ENCODE results near the gene HSPA14. TPM values are rescaled to one million over a fixed set of nuclear protein-coding genes. Genes with fewer than 3 reads are reported as not detected.
"Not testable (repeated sequence)": the region's sequence is repeated elsewhere in the genome, so short reads cannot be mapped to it uniquely, and the experiment has no call there.

The HSPA14 gene
- total RNA-seq, 1 donor from 2014 or later: 7.6 TPM

GRCh38 chr10:14826076-14826829 is 11.9 kb upstream of the HSPA14 start:
- intact Hi-C loops (cut with DNase I): no loop called here
- no peak for DNase-seq (ENCODE audit: missing footprints)
- no peak for ATAC-seq

DNA sequence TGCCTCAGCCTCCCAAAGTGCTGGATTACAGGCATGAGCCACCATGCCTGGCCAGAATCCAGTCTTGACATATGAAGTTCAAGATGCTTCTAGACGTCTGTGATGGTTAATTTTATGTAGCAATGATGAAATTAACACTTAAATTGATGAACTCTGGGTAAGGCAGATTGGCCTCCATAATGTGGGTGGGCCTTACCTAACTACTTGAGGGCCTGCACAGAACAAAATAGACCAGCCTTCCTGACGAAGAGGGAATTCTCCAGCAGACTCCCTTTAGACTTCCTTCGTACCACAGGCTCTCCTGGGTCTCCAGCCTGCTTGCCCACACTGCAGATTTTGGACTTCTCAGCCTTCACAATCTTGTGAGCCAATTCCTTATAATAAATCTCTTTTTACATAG is 5.0 kb upstream of the HSPA14 start:
- intact Hi-C loops (cut with DNase I): loop anchor here (10.0 kb wide), 1 partner anchor 272 kb away; no protein-coding TSS in a partner anchor
- no peak for DNase-seq (ENCODE audit: missing footprints)
- ATAC-seq: no peak

DNA sequence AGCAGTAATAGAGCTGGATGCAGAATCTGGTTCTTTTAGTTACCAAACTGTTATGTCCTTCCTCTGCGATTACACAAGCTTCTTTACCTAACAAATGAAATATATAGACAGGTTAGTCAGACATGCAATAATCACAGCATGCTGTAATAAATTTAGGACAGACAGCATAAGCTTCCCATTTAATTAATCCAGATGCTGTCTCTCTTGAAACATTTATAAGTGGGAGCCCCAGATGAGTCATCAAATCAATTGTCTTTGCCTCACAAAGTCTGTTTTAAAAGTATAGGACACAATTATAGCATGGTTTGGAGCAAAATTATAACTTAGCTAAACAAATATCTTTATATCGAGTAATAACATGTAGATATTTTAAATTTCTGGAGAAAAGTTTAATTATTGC is 1.9 kb upstream of the HSPA14 start:
- ATAC-seq: no peak
- intact Hi-C loops (cut with DNase I): loop anchor here (5.0 to 10.0 kb wide), 3 partner anchors 41 to 269 kb away; partner anchors contain the start of gene SUV39H2
- DNase-seq (ENCODE audit: missing footprints): no peak

- DNase-seq (ENCODE audit: missing footprints) (no peak), ATAC-seq (no peak)
- intact Hi-C loops (cut with DNase I): loop anchor here (5.0 to 10.0 kb wide), 3 partner anchors 40 to 268 kb away; partner anchors contain the start of gene SUV39H2
Measured at GRCh38 chr10:14837003-14837756, 926 bp upstream of the HSPA14 start.

DNA sequence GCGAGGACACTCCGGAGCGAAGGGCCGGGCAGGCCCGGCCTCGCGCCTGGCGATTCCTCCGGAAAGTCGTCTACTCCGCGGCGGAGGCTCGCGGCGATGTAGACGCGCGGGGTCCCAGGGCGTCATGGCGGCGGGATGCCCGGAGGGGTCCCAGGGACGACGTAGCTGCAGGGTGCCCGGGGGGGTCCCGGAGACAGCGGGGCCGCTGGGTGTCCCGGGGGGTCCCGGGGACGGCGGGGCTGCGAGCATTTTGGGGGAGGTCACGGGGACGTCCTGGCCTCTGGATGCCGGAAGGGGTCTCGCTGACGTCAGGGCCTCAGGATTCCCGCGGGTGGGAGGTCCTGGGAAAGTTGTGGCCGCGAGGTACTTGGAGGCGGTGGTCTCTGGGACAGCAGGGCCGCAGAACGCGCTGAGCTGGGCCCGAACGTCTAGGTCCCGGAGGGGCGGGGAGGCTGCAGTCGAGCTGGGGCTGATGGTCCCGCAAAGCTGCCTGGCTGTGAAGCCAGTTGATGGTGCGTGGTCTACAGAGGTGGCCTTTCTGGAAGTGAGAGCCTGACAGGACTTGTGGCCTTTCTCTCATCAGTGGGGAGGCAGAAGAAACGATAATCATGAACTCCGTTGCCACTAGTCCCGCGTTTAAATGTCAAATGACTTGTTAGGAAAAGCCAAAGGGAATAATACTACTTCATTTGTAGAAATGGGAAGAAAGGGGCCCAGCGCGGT is 637 bp downstream of the HSPA14 start:
- intact Hi-C loops (cut with DNase I): loop anchor here (2.0 to 10.0 kb wide), 4 partner anchors 39 to 266 kb away; partner anchors contain the start of genes MEIG1 and SUV39H2
- no peak for ATAC-seq

GRCh38 chr10:14839305-14839695 is 1.2 kb downstream of the HSPA14 start:
- intact Hi-C loops (cut with DNase I): loop anchor here (2.0 to 10.0 kb wide), 4 partner anchors 38 to 266 kb away; partner anchors contain the start of genes MEIG1 and SUV39H2
- ATAC-seq: no peak
- peak; percentile 67 for DNase-seq (ENCODE audit: missing footprints)

More for the DNA sequence above, 637 bp downstream of the HSPA14 start:
- DNase-seq (ENCODE audit: missing footprints): peak; percentile 69

GRCh38 chr10:14840178-14840577 is 2.1 kb downstream of the HSPA14 start:
- ATAC-seq (no peak), DNase-seq (ENCODE audit: missing footprints) (no peak)
- intact Hi-C loops (cut with DNase I): no loop called here

DNA sequence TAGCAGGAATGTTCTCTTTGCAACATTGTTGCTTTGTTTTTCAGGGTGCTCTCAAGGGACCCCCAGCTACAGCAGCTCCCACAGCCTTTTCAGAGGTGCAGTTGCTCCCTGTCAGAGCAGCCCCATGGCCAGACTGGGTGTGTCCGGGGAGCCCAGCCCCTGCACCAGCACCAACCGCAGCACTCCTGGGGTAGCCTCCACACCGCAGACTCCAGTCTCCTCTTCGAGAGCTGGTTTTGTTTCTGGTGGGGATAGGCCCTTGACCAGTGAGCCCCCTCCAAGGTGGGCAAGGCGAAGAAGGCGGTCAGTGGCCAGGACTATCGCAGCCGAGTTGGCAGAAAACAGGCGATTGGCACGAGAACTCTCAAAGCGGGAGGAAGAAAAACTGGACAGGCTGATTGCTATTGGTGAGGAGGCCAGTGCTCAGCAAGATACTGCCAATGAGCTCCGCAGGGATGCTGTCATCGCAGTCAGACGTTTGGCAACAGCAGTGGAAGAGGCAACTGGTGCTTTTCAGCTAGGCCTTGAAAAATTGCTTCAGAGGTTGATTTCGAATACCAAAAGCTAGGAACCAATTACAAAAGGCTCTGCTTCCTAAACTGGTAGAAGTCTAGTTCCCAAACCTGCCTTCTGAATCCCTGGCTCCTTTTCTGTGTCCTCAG is 5.4 kb downstream of the HSPA14 start:
- DNase-seq (ENCODE audit: missing footprints) (peak; percentile 51), ATAC-seq (no peak)
- intact Hi-C loops (cut with DNase I): no loop called here

- intact Hi-C loops (cut with DNase I): no loop called here
- no peak for ATAC-seq
- no peak for DNase-seq (ENCODE audit: missing footprints)
Measured at GRCh38 chr10:14844948-14845347, 6.8 kb downstream of the HSPA14 start.

DNA sequence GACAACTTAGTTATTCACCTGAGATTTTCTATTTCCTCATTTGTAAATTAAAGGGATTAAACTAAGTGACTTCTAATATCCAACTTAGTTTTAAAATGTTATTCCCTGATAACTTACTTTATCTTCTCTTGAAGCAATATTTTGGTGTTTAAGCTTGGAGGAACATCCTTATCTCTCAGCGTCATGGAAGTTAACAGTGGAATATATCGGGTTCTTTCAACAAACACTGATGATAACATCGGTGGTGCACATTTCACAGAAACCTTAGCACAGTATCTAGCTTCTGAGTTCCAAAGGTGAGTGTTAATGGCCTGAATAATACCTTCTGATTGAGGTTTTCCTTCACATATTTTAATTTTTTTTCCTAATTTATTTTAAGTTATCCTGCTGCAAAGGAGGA is 14.1 kb downstream of the HSPA14 start:
- intact Hi-C loops (cut with DNase I): no loop called here
- no peak for DNase-seq (ENCODE audit: missing footprints)
- ATAC-seq: no peak

GRCh38 chr10:14855453-14855852 is 17.3 kb downstream of the HSPA14 start:
- no peak for ATAC-seq
- DNase-seq (ENCODE audit: missing footprints): no peak
- intact Hi-C loops (cut with DNase I): no loop called here

GRCh38 chr10:14858338-14858960 is 20.3 kb downstream of the HSPA14 start:
- intact Hi-C loops (cut with DNase I): no loop called here

GRCh38 chr10:14859043-14859442 is 20.9 kb downstream of the HSPA14 start:
- DNase-seq (ENCODE audit: missing footprints): no peak
- ATAC-seq: no peak
- intact Hi-C loops (cut with DNase I): no loop called here

More at GRCh38 chr10:14858338-14858960, 20.3 kb downstream of the HSPA14 start:
- DNase-seq (ENCODE audit: missing footprints): no peak
- ATAC-seq: no peak

DNA sequence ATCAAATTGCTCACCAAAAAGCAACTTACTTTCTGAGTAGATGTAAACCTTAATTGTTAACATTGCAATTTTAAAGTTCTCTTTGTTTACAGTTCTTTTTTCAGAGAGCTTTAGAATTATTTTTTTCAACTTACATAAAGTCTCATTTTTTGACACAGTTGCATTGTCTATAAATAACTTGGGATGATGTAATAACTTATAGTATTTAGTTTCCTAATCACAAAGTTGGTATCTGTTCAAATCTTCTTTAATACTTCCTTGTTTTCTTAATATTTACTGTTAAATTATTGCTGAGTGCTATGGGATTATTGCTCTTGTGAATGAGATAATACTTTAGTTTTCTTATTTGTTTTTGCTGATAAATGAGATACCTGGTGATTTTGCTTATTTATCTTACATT is 21.7 kb downstream of the HSPA14 start:
- DNase-seq (ENCODE audit: missing footprints): no peak
- intact Hi-C loops (cut with DNase I): no loop called here
- no peak for ATAC-seq

- no peak for ATAC-seq
- intact Hi-C loops (cut with DNase I): no loop called here
Measured at GRCh38 chr10:14860791-14861190, 22.7 kb downstream of the HSPA14 start.

DNA sequence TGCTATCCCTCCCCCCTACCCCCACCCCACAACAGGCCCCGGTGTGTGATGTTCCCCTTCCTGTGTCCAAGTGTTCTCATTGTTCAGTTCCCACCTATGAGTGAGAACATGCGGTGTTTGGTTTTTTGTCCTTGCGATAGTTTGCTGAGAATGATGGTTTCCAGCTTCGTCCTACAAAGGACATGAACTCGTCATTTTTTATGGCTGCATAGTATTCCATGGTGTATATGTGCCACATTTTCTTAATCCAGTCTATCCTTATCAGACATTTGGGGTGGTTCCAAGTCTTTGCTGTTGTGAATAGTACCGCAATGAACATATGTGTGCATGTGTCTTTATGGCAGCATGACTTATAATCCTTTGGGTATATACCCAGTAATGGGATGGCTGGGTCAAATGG is 26.4 kb downstream of the HSPA14 start:
- intact Hi-C loops (cut with DNase I); DNase-seq (ENCODE audit: missing footprints); ATAC-seq: not testable (repeated sequence)

More at GRCh38 chr10:14860791-14861190, 22.7 kb downstream of the HSPA14 start:
- no peak for DNase-seq (ENCODE audit: missing footprints)

GRCh38 chr10:14864871-14865270 is 26.8 kb downstream of the HSPA14 start:
- DNase-seq (ENCODE audit: missing footprints); intact Hi-C loops (cut with DNase I); ATAC-seq: not testable (repeated sequence)

DNA sequence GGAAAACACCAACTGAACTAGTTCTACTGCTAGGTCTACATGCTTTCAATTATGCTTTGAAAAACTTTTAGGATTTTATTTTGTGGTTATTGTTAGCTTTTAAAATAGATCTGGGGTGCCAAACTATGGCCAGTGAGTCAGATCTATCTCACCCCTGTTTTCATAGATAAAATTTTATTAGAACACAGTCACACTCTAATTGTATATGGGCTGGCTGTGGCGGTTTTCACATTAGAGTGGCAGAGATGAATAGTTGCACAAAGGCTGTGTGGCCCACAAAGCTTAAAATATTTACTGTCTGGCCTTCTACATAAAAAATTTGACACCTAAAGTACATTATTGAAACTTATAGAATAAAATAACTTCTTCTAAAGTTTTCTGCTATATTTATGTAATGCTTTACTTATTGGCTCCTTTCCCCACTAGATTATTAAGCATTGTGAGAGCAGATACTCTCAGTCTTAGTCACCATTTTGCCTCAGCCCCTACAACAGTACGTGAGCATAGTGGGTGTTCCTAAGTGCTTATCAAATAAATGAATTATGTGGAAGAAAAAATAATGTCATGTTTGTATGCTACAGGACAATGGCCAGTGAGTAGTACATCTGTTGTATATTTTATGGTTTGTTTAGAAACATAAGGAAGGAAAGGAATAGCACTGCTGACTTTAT is 35.1 kb downstream of the HSPA14 start:
- intact Hi-C loops (cut with DNase I): no loop called here
- no peak for DNase-seq (ENCODE audit: missing footprints)
- no peak for ATAC-seq
